CD4-positive, alpha-beta T cell treated with Interleukin-6 for 4 hours (primary cell): ENCODE results near the gene PGRMC2.
"Not testable (repeated sequence)": the region's sequence is repeated elsewhere in the genome, so short reads cannot be mapped to it uniquely, and the experiment has no call there.

Source experiments
- DNase-seq: peaks from one replicate; pipeline ENCODE4 v3.0.0-alpha.2; 2020; ENCODE audit warnings: mixed read lengths

Gene PGRMC2

DNA sequence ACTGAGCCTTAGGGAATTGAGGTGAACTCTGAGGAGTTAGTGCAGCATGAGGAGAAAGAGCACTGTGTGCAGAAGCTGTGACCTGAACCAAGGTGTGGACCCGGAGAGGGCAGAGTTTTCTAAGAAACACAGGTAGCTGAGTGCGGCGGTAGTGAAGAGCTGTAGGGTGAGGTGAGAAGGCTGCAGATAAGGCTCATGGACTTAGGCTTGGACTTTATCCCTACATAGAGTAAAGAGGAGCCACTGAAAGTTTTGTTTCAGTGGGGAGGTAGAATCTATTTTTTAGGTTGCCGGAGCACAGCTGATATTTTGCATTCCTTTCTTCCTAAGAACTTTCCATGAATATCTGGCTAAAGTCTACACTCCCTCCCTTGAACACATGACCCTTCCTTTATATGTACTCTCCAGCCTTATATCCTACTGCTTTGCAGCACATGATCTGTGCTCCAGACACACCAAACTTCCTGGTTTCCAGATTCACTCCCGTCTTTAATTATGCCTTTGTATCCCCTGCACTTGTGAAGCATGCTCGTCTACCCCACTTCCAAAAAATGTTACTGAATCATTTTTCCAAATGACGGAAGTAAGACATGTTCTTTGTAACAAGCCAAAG lies 10.6 kb upstream of the PGRMC2 start:
- DNase-seq = no peak

DNA sequence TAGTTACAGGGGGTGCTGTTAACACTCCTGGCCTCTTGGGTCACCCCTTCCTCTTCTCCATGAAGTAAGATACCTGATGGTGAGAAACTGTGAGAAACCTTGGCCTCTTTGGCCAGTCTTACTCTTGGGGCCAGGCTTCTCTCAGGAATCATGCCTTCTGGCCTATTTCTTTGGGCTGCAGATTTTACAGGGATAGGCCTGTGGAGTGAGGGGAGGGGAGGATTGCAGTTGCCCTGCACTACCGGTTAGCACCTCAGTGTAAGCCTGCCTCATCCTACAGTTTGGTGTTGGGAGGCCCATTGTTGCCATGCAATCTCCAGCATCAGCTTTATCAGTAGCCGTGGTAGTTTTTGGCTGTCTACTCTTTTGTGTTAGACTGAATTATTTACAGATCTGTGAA lies 7.6 kb upstream of the PGRMC2 start:
- no peak for DNase-seq

DNA sequence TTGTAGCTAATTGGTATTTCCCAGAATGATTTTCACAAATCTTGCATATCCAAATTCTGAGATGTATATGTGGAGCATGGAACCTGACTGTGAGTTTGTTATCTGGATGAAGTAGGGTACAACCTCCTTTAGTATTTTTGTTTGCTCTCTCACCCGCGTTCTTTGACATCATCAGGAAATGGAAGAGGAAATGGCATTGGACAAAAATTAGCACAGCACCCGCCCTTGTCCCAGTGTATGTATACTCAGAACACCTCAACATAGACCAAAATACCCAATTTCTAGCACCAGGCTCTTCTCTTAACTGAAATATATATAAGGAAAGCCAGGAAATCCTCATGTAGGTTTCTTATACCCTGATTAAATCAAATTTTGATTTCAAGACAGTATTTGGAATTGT lies 6.9 kb upstream of the PGRMC2 start:
- DNase-seq = no peak

DNA sequence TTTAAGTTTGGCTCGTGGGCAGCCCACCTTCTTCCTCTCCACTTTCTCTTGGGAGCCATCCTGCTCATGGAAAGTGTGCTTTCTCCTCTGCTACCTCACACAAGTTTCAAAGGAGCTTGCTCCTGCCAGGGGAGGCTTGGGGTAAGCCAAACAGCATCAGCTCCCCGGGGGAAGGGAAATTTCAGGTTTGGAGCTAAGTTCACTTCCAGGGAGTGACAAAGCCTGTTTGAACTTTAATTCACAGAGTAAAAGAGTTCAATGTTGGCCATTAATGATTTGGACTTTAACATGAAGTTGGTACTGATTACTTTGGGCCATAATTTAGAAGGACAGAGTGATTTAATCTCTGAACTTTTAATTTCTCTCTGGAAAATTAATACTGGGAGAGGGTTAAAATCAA lies 4.7 kb upstream of the PGRMC2 start:
- DNase-seq = no peak

DNA sequence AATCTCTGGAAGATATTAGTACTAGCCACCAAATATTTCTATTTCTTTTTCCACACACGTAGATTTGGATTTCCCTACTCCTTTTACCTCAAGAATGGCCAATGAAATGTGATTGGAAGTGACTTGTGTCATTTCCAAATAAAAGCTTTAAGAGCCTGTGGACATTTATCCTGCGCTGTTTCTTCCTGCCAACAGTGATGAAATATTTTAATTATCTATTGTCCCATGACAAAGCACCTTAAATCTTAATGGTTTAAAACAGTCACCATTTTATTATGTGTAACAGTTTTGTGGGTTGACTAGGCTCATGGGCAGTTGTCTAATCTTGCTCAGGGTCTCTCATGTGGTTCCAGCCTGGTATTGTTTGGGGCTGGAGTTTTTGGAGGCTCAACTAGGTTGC lies 3.5 kb upstream of the PGRMC2 start:
- no peak for DNase-seq

DNA sequence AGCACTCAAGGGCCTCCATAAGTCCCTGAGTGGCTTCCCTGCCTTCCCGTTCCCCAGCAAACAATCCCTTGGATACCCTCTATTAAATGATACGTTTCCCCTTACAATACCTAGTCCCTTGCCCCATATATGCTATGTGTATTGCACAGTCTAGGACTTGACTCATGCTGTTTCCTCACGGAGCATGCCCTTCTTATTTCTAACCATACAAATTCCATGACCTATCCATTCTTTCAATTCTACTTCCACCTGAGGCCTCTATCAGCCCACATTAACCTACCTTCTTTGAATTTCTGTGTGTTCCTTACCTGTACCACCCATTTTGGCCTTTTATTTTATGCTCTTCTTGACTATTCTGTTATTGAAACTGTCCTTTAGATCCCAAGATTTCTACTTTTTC lies 2.9 kb upstream of the PGRMC2 start:
- no peak for DNase-seq

DNA sequence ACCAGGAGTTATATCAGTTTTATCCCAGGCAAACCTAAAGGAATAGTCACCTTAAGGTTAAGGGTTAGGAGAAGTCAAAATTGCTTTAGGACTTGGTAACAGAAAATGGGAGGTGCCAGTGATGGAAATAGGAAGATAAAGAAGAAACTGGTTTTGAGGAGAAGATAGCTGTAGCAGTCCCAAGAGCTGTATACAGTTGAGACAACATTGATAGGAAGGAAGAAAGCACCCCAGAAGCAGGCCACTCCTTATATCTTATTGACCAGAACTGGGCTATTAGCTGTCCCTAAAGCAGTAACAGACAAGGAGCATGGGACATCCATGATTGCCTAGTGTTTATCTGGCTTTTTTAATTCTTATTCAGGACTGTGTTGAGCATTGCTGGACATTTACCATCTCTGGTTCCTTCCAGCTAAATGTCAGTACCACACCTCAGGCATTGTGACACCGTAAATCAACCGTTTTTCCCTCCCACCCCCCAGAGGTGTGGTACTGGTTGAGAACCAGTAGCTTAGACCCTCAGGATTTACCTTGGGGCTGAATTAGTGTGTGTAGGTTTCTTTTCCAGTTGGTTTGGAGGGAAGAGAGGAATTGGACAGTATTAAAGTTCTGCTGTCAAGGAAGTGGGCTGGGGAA lies 2.0 kb upstream of the PGRMC2 start:
- DNase-seq = no peak

DNA sequence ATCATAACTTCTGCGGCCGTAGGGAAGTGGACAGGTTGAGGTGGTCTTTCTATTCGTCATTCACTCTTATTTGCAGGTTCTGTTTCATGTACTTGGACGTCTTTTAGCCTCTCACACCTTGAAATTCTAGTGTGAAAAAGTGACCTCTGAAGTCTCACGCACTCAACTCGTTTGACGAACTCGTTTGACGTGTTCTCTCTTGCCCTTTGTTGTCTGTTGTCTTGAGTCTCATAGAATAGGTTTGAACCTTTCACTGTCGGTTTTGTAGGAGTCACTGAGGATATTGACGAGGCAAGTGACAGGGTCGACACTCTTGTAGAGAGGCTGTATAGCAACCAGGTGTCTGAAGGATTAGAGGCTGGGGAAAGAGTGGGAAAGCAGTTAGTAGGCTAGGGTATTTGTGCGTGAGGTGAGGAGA lies 1.1 kb upstream of the PGRMC2 start:
- DNase-seq = peak; percentile 24

DNA sequence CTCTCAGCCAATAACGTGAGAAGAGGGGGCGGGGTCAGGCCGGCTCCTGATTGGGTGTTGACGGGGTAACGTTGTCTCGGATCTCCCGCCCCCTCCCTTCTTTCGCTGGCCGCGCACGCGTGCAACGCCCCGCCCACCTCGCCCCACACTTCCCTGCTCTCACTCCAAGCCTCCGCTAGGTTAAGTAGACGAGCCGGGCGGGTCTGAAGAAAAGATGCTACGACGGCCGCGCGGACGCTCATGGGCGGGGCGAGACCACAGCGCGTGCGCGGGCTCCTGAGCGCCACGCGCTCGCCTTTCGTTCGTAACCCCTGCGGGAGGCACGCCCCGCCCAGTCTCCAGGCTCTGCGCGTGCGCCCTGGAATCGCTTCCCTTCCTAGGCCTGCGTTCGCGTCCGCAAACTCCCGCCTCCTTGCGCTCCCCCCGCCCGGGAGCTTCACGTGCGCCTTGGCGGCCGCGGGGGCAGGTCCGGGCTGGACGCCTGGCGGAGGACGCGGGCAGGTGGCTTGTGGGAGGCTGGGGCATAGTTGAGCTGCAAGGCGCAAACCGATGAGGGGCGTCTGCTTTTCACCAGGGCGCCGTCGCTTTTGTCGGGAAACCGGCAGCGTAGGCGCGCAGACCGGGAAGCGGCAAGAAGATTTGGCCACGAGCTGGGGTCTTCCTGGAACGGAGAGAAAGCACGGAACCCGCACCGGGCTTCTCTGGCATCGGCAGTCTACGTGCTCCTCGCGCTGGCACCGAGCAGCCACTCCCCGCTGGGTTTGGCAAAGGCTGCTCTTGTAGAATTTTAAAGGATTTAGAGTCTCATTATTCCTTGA lies 467 bp upstream of the PGRMC2 start:
- peak; percentile 100 for DNase-seq

DNA sequence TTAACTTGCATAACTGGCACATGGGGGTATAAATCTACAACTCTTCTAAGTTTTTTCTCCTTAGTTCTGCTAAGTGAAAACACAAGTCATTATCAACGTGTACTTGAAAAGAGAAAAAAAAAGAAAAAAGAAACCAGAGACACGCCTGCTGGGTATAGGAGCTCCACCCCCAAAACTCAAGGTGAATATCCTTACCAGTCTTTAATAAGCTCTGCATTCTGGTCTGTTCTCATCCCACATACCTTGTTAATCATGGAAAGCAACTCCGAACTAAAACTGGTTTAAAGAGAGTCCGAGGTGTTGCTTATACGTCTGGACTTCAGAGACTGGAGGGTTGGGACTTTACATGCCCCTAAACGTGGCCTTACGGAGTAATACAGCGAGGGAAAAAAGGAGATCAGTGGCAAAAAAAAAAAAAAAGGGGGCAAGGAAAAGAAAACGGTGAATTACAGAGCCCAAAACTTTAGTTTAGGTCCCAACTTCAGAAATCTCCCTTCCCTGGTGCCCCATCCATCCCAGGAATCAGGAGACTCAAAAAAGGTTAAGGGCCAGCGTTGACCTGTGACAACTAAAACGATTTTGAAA lies 1.0 kb downstream of the PGRMC2 start:
- peak; percentile 28 for DNase-seq

DNA sequence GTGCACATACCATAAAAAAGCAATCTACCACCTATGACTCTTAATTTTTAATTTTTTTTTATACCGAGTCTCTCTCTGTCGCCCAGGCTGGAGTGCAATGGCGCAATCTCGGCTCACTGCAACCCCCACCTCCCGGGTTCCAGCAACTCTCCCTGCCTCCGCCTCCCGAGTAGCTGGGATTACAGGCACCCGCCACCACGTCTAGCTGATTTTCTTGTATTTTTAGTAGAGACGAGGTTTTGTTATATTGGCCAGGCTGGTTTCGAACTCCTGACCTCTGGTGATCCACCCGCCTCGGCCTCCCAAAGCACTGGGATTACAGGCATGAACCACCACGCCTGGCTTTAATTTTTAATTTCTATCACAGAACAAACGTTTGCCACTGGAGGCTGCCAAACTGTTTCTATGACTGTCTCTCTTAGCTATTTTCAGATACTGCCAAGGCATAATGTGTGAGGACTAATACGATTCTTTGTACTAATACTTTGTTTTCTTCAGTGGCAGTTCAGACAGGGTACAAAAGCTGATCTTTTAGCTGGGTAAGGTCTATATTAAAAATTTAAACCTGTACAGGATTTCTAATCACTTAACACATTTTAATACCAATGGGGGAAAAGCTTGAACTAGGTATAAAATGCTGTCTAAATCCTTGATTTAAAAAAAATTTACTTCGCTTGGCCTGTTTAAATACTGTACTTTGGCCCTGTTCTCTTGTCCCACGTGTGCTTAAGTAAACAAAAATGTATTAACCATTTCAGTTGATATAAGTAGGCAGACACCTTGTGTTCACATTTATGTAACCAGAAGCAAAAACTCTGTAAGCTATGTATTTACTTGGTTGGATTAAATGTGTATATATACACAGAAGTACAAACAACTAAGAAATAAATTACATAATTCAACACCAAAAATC lies 2.3 kb downstream of the PGRMC2 start:
- DNase-seq = no peak

DNA sequence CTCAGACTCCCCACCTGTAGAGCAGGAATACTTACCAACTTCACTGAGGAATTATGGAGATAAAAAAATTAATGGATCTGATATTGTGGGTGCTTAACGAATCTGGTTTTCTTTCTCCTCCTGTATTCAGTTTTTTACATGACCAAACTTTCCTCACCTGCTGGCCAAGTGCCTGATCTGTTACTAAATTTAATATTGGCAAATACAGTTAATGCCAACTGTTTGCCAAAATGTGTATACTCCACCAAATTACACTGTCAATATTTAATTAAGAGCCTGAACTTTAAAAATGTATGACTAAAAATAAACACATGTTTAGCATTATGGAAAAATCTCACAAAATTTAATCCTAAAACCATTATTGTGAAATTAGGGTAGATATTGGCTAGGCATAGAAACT lies 3.3 kb downstream of the PGRMC2 start:
- DNase-seq = no peak

DNA sequence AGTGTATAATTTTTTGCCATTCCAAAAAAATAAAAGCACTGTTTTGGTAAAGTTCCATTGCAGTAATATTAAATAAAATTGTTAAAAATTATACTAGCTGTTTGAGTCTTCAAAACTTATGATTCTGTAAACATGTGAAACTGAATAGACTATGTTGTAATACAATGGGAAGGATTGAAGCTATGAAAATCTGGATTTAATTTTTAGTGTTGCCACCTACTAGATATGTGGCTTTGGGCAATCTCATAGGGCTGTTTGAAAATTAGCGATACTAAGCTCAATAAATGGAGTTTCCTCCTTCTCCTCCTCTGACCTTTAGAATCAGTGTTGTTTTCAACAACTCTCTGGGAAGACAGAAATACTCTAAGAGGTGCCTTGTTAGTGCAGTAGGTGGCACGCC lies 4.5 kb downstream of the PGRMC2 start:
- no peak for DNase-seq

DNA sequence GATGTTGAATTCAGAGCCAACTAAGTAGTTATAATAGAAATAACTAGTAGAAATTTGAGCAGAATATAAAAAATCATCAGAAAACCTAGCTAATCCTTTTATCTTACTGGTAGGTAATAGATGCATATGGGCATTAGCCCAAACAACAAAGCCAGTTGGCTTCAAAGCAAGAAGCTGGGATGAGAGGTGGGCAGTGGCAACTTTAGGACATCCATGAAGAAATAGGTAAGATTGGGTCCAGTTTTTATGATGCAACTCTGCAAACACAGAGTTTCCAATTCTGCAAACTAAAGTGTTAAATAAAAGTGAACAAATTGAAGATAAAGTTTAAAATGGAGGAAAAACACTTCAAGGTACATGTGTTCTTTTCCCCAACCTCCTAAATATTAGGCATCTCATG lies 5.1 kb downstream of the PGRMC2 start:
- DNase-seq = no peak

DNA sequence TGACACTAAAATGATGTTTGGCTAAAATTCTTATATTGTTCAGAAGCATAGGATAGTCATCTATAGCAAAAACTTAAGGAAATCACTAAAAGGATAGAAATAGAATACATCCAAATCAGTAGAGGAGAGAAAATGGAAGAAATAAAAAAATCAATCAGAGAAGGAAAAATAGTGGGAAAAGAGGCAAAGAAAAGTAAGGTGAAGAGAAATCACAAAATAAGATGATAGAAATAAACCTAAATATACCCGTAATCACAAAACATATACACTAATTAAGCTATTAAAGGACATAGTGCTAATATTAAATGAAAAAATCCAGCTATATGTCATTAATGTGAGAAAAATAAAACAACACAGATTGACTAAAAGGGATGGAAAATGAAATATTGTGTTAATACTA lies 6.3 kb downstream of the PGRMC2 start:
- no peak for DNase-seq

DNA sequence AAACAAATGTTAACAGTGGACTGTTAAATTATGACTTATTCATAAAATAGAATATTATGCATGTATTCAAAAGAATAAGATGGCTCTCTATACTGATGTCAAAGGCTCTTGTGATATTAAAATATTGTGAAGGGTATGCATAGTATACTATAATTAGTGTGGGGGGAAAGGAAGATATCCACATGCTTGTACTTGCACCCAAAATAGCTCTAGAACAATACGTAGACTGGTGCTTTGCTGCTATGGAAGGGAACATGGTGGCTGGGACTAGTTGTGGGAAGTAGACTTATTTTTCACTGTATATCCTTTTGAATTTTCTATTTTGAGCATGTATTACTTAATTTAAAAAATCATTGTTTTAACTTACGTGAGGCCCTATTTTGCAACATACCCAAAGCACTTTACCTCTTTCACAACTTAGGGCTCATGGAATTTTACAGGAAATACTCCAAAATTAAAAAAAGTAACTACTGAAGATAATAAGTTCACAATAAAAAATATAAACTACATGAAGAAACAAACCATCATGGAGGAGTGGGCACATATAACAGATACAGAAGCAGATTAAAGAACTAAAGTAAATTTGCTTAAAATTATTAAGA lies 7.9 kb downstream of the PGRMC2 start:
- no peak for DNase-seq

DNA sequence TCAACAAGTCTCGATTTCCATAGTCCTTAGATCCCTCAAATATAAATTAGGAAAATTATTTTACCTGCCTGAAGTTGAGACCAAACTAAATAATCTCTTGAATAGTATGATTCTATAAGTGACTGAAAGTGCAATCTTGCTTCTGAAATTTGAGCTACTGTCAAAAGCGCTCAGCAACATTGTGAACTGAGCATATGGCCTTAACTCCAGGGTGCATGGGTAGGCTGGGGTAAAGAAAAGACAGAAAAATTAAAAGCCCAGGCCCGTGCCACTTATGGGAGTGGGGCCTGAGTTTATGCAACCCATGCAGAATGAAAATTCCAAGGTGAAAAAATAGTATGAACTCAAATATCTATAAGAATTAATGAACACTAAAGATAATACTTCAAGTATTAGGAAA lies 9.8 kb downstream of the PGRMC2 start:
- no peak for DNase-seq

DNA sequence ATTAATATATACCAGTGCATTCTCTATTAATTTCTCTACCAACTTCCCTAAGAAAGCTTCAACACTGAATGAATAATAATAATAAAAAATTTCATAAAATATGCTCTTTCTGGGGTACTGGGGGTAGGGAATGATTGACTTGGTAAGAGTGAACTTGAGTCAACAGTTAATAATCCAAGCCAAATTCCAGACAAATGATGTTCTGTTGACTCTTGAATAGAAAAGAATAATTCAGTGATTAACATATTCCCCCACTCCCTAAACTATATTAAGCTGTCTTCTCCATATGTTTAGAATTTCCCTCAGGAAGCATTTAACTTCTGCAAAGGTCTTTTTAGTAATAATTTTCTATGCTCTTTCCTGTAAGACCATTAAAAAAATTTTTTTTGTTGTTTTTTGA lies 12.3 kb downstream of the PGRMC2 start:
- DNase-seq = no peak

DNA sequence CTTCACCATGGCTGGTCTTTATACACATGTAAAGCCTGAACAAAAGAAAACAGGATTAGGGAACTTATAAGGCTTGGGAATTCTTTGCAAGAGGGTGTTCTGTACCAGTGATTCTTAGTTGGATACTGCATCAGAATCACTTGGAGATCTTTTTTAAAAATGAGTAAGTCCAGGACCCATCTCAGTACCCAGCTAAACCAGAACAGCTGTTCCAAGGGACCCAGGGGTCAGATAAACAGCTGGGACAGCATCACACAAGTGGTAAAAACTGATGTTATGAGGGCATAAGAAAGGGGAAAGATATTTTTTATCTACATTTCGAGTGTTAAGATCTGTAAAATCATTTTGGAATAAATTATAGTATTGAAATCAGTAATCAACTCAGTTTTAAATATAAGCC lies 16.1 kb downstream of the PGRMC2 start:
- DNase-seq = no peak

DNA sequence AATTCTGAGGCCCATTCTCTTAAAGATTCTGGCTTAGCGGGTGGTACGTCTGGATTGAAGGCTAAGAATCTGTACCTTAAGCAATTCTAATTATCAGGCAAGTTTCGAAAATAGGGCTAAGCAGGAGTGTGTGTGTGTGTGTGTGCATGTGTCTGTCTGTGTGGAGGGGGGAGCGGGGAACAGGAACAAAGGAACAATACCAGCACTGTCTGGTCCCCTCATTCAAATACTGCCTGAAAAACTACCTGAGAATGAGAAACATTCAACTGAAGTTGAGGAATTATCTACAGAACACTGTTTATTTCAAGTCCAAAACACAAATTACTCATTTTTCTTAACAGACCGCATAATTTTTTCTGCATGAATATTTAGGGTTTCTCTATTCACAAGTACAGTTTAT lies 18.6 kb downstream of the PGRMC2 start:
- no peak for DNase-seq

DNA sequence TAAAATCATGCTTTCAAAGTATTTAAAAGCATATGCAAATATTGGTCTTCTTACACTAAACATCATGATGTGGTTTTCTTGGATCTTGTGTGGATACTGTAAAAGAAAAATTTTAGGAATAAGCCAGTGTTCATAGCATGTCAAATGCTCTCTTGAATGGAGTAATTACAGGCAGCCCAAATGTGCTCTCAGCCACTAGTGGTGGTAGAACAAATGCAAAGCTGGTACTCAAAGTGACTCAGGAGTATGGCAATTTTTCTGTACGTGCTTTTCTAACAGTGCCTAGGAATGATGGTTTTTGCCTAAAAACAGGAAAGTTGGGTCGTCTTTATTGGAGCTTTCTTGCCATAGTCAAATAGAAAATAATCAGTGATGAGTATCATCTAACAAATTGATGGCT lies 19.9 kb downstream of the PGRMC2 start:
- no peak for DNase-seq

DNA sequence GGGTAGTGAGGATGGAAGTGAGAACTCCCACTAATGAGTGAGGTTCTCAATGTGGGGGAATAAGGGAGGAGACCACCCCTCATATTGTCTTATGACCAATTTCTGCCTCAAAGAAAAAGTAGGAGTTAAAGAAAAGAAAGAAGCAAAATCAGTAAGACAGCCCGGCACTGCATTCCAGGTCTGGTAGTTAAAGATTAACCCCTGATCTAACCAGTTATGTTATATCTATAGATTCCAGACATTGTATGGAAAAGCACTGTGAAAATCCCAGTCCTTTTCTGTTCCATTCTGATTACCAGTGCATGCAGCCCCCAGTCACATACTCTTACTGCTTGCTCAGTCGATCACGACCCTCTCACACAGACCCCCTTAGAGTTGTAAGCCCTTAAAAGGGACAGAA lies 20.4 kb downstream of the PGRMC2 start:
- not testable (repeated sequence) for DNase-seq
